HepG2 (cell line): ENCODE measurements around the gene KRTAP10-2.

ENCODE experiments used
- EHMT2 ChIP-seq: fragments of 200-600 bp; sonication (generic); IDR thresholded peaks from 2 replicates; pipeline ENCODE4 v1.7.0; 2017; ENCODE audit warnings: antibody characterized with exemption, low read depth, low read length, borderline replicate concordance
- GLI4 ChIP-seq: sonication (generic); formaldehyde crosslinking; IDR thresholded peaks from 2 replicates; pipeline ENCODE4 v1.5.1; 2020; ENCODE audit warnings: missing genetic modification reagents, mild to moderate bottlenecking, moderate library complexity, borderline replicate concordance
- KAT7 ChIP-seq: IDR thresholded peaks from 2 replicates; pipeline ENCODE4 v1.6.1; 2018; ENCODE audit warnings: borderline replicate concordance, missing compliant biosample characterization
- RFX5 ChIP-seq: IDR thresholded peaks from 2 replicates; pipeline ENCODE4 v1.6.1; 2011; ENCODE audit warnings: low read depth, low read length, improper control_type of control experiment
- SP2 ChIP-seq: sonication (generic); formaldehyde crosslinking; IDR thresholded peaks from 2 replicates; pipeline ENCODE4 v1.5.1; 2020; ENCODE audit warnings: mild to moderate bottlenecking, missing genetic modification reagents
- TCF12 ChIP-seq, 2 experiments: fragments of 450-650 bp in 1 of 2; sonication (generic) in 1 of 2; formaldehyde crosslinking in 1 of 2; IDR thresholded peaks; 2 replicates each; pipeline versions ENCODE4 v1.6.1 to v1.8.0; 2017 to 2022; ENCODE audit warnings: antibody characterized with exemption in 1 of 2, mild to moderate bottlenecking in 1 of 2, missing genetic modification reagents in 1 of 2, moderate library complexity in 1 of 2
- ZNF788 ChIP-seq: sonication (generic); formaldehyde crosslinking; IDR thresholded peaks from 2 replicates; pipeline ENCODE4 v1.5.0; 2020; ENCODE audit warnings: mild to moderate bottlenecking, missing genetic modification reagents, borderline replicate concordance
- TF ChIP-seq, protein P1 (sequence below): sonication (generic); formaldehyde crosslinking; IDR thresholded peaks from 2 replicates; pipeline ENCODE4 v1.4.0; 2020; ENCODE audit warnings: missing genetic modification reagents

DNA sequence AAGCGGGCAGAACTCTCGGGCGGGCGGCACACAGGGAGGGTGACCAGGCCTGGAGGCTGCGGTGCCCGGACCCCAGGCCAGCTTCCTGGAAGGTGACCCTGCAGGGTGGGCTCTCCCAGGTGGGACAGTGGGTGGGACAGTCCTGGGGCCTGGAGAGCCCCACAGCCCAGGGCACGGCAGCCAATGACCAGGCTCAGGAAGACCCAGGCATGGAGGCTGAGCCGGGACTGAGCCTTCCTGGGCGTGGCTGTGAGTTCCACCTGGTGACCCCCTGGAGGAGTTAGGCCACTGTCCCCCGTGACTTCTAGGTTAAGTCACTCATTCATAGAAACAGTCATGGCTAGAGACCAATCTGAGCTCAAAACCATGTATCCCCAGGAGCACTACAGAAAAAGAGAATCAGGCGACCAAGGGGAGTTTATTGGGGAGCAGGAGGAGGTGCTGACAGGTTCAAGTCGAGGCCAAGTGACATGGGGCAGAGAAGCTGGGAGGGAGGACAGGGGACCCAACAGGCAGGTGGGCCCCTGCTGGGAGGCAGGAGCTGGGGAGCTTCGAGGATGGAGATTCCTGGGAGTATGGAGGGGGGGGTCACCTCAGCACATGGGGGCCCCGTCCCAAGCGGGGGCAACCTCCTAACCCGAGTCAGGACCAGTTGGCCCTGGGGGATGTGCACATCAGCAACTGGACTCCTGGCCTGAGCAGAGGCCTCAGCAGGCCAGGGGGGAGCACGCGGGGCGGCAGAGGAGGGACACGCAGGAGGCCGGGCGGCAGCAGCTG, 27.9 kb upstream of the KRTAP10-2 start:
- TF ChIP-seq, protein P1, sequence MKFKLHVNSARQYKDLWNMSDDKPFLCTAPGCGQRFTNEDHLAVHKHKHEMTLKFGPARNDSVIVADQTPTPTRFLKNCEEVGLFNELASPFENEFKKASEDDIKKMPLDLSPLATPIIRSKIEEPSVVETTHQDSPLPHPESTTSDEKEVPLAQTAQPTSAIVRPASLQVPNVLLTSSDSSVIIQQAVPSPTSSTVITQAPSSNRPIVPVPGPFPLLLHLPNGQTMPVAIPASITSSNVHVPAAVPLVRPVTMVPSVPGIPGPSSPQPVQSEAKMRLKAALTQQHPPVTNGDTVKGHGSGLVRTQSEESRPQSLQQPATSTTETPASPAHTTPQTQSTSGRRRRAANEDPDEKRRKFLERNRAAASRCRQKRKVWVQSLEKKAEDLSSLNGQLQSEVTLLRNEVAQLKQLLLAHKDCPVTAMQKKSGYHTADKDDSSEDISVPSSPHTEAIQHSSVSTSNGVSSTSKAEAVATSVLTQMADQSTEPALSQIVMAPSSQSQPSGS, result no peak
- TF ChIP-seq GLI4 (CRISPR knock-in tag), result no peak
- no peak for TF ChIP-seq EHMT2
- no peak for TF ChIP-seq ZNF788 (CRISPR knock-in tag)
- TF ChIP-seq TCF12 (IDR thresholded peaks at IDR 0.05), result no peak
- no peak for TF ChIP-seq TCF12 (CRISPR knock-in tag; IDR thresholded peaks at IDR 0.05)
- TF ChIP-seq KAT7, result no peak
- no peak for TF ChIP-seq SP2
- TF ChIP-seq RFX5, result no peak
